Activated CD4-positive, alpha-beta T cell treated with anti-CD3 and anti-CD28 coated beads for 48 hours (primary cell): ENCODE measurements around the gene TXNDC5.
"Not testable (repeated sequence)": the region's sequence is repeated elsewhere in the genome, so short reads cannot be mapped to it uniquely, and the experiment has no call there.

ENCODE experiments used
- DNase-seq: peaks from one replicate; pipeline ENCODE4 v3.0.0-alpha.2; 2020

Gene TXNDC5

GRCh38 chr6:7894262-7895124, 16.1 kb downstream of the TXNDC5 start:
- DNase-seq = no peak

GRCh38 chr6:7893342-7893741, 17.2 kb downstream of the TXNDC5 start:
- DNase-seq = no peak

GRCh38 chr6:7892367-7892766, 18.2 kb downstream of the TXNDC5 start:
- DNase-seq = not testable (repeated sequence)

- no peak for DNase-seq
These were observed 19.3 kb downstream of the TXNDC5 start for GRCh38 chr6:7891078-7891872.

- DNase-seq = no peak
These were observed 21.8 kb downstream of the TXNDC5 start for GRCh38 chr6:7888587-7889357.

GRCh38 chr6:7887278-7887991, 23.2 kb downstream of the TXNDC5 start:
- DNase-seq = no peak

GRCh38 chr6:7886132-7886531, 24.5 kb downstream of the TXNDC5 start:
- no peak for DNase-seq

GRCh38 chr6:7883381-7883780, 27.2 kb downstream of the TXNDC5 start:
- DNase-seq = no peak

- DNase-seq = no peak
These were observed 27.9 kb downstream of the TXNDC5 start for GRCh38 chr6:7882505-7883257.

GRCh38 chr6:7881765-7882500, 28.7 kb downstream of the TXNDC5 start:
- no peak for DNase-seq

GRCh38 chr6:7880718-7881107, 29.9 kb downstream of the TXNDC5 start:
- no peak for DNase-seq

GRCh38 chr6:7879980-7880717, 30.4 kb downstream of the TXNDC5 start:
- DNase-seq = no peak

GRCh38 chr6:7879579-7879978, 31.0 kb downstream of the TXNDC5 start:
- DNase-seq = no peak

GRCh38 chr6:7879043-7879442, 31.5 kb downstream of the TXNDC5 start:
- DNase-seq = no peak

- DNase-seq = no peak
These were observed 32.1 kb downstream of the TXNDC5 start for GRCh38 chr6:7878401-7878964.

- no peak for DNase-seq
These were observed 41.7 kb downstream of the TXNDC5 start for GRCh38 chr6:7868926-7869325.

GRCh38 chr6:7866526-7866925, 44.1 kb downstream of the TXNDC5 start:
- no peak for DNase-seq

GRCh38 chr6:7865781-7866180, 44.8 kb downstream of the TXNDC5 start:
- no peak for DNase-seq

- DNase-seq = no peak
These were observed 51.0 kb downstream of the TXNDC5 start for GRCh38 chr6:7859591-7859990.

GRCh38 chr6:7851780-7852179, 58.8 kb downstream of the TXNDC5 start:
- no peak for DNase-seq
